B cell (primary cell): ENCODE measurements around the gene NTRK3. TPM values are rescaled to one million over a fixed set of nuclear protein-coding genes. Genes with fewer than 3 reads are reported as not detected.

Experiments
- ATAC-seq: fragments of 200-7000 bp; cut with Tn5 transposase; one replicate; pipeline ENCODE4 v1.10.0; 2021; ENCODE audit warnings: low read depth, mild to moderate bottlenecking, moderate number of reproducible peaks, moderate library complexity
- CTCF ChIA-PET: fragments of 350-600 bp; sonication (Branson Sonifier 250); formaldehyde crosslinking; loops from one replicate; lab custom pipeline; 2021; ENCODE audit warnings: antibody characterized with exemption, inconsistent platforms; lab: Charles Lee
- POLR2A ChIA-PET: fragments of 350-600 bp; sonication (Branson Sonifier 250); formaldehyde crosslinking; loops from one replicate; lab custom pipeline; 2021; ENCODE audit warnings: antibody characterized with exemption; lab: Charles Lee
- DNase-seq: peaks from one replicate; pipeline ENCODE4 v3.0.0; 2013
- H2AFZ ChIP-seq: 2 replicates; pipeline ENCODE4 v1.6.1; 2012; ENCODE audit warnings: mild to moderate bottlenecking, low read depth, low read length; ENCODE audit not compliant: insufficient read depth, poor library complexity, severe bottlenecking
- H3K27ac ChIP-seq, 2 donors: 1 replicate in 1 of 2; 2 replicates in 1 of 2; pipeline ENCODE4 v1.5.1; 2012 to 2013; ENCODE audit warnings: low read length in 2 of 2, mild to moderate bottlenecking in 2 of 2, moderate library complexity in 1 of 2
- H3K27me3 ChIP-seq, 4 experiments: fragments of 200-600 bp in 1 of 4; sonication (generic) in 1 of 4; replicated peaks in 1 of 4; 1 replicate in 2 of 4; 2 replicates in 2 of 4; pipeline versions ENCODE4 v1.6.1 to v1.7.0; 2013 to 2016; ENCODE audit warnings: low read length in 3 of 4, mild to moderate bottlenecking in 2 of 4, mixed read lengths in 1 of 4, moderate library complexity in 1 of 4; ENCODE audit not compliant: insufficient read depth in 4 of 4, control insufficient read depth in 3 of 4; ENCODE audit errors: control extremely low read depth in 1 of 4
- H3K36me3 ChIP-seq, 2 experiments: replicated peaks in 1 of 2; 1 replicate in 1 of 2; 2 replicates in 1 of 2; pipeline versions ENCODE4 v1.6.1 to v1.7.1; 2013; ENCODE audit warnings: low read length in 1 of 2; ENCODE audit not compliant: insufficient read depth in 2 of 2, control insufficient read depth in 1 of 2; ENCODE audit errors: control extremely low read depth in 1 of 2, extremely low read depth in 1 of 2
- H3K4me1 ChIP-seq, 2 donors: fragments of 200-600 bp in 1 of 2; sonication (generic) in 1 of 2; 1 replicate in 1 of 2; 2 replicates in 1 of 2; pipeline versions ENCODE4 v1.5.1 to v1.6.1; 2013 to 2017; ENCODE audit warnings: low read length in 2 of 2; ENCODE audit not compliant: control insufficient read depth in 2 of 2, insufficient read depth in 2 of 2
- H3K4me2 ChIP-seq: replicated peaks from 2 replicates; pipeline ENCODE3; 2012; ENCODE audit warnings: mild to moderate bottlenecking, low read depth, low read length; ENCODE audit not compliant: poor library complexity, severe bottlenecking
- H3K4me3 ChIP-seq, 5 experiments: fragments of 200-600 bp in 1 of 5; sonication (generic) in 1 of 5; 1 replicate in 3 of 5; 2 replicates in 2 of 5; pipeline versions ENCODE4 v1.5.1 to v1.7.0; 2011 to 2016; ENCODE audit warnings: low read length in 4 of 5, mild to moderate bottlenecking in 4 of 5, low read depth in 2 of 5, control low read depth in 1 of 5, moderate library complexity in 1 of 5; ENCODE audit not compliant: insufficient read depth in 1 of 5; ENCODE audit errors: control extremely low read depth in 1 of 5, extremely low read depth in 1 of 5
- H3K79me2 ChIP-seq: fragments of 200-600 bp; sonication (generic); one replicate; pipeline ENCODE4 v1.6.0; 2016; ENCODE audit warnings: low read length; ENCODE audit not compliant: control insufficient read depth, insufficient read depth
- H3K9ac ChIP-seq: fragments of 200-600 bp; sonication (generic); 2 replicates; pipeline ENCODE4 v1.6.1; 2017; ENCODE audit warnings: mild to moderate bottlenecking, low read length, moderate library complexity
- H3K9me3 ChIP-seq, 3 donors: one replicate each; pipeline versions ENCODE4 v1.6.1 to v1.7.1; 2013; ENCODE audit warnings: low read length in 2 of 3; ENCODE audit not compliant: control insufficient read depth in 2 of 3, insufficient read depth in 1 of 3; ENCODE audit errors: control extremely low read depth in 1 of 3
- H4K20me1 ChIP-seq: 2 replicates; pipeline ENCODE4 v1.6.0; 2012; ENCODE audit warnings: mild to moderate bottlenecking, low read length; ENCODE audit not compliant: insufficient read depth, control insufficient read depth, poor library complexity, severe bottlenecking
- H3K27ac Mint-ChIP-seq: one replicate; pipeline ENCODE4 v1.8.0; 2021; ENCODE audit warnings: mixed read lengths
- H3K27me3 Mint-ChIP-seq: one replicate; pipeline ENCODE4 v1.8.0; 2021; ENCODE audit warnings: mixed read lengths
- H3K4me1 Mint-ChIP-seq: one replicate; pipeline ENCODE4 v1.8.0; 2021; ENCODE audit warnings: mixed read lengths
- H3K4me3 Mint-ChIP-seq: one replicate; pipeline ENCODE4 v1.8.0; 2021; ENCODE audit warnings: mixed read lengths
- H3K9me3 Mint-ChIP-seq: one replicate; pipeline ENCODE4 v1.8.0; 2022; ENCODE audit warnings: mixed read lengths; ENCODE audit not compliant: insufficient read depth
- EZH2 ChIP-seq: IDR thresholded peaks from 2 replicates; pipeline ENCODE4 v1.6.1; 2012; ENCODE audit warnings: borderline replicate concordance, low read depth, mild to moderate bottlenecking, moderate library complexity, low read length; ENCODE audit not compliant: insufficient read depth, poor library complexity, severe bottlenecking
- WGBS: methylation state at CpG from one replicate; pipeline ENCODE4 v1.1.5; 2013; ENCODE audit warnings: missing lambda C conversion rate; ENCODE audit not compliant: insufficient coverage; 5-methylcytosine and 5-hydroxymethylcytosine counted together
- intact Hi-C: fragments of 100-400 bp; cut with micrococcal nuclease; formaldehyde crosslinking; loops from one replicate; pipeline ENCODE4 v1.10.0; 2022
- polyA plus RNA-seq: library from polyadenylated mRNA; depleted of rRNA; stranded (reverse); fragments of >200 nt; gene quantifications from 2 replicates; pipeline ENCODE4 v1.2.3, GENCODE V29; 2012
- total RNA-seq, 2 donors: library from RNA; stranded (reverse); fragments of 120-200 nt in 1 of 2; gene quantifications; 1 replicate in 1 of 2; 2 replicates in 1 of 2; pipeline versions ENCODE4 v1.2.3 to v1.2.4, GENCODE V29; 2013 to 2022
- TF ChIP-seq, protein P1 (sequence below): fragments of 200-600 bp; IDR thresholded peaks from one replicate; pipeline ENCODE4 v1.8.0; 2022; ENCODE audit warnings: antibody characterized with exemption, mild to moderate bottlenecking

Gene NTRK3
- total and polyA plus RNA-seq, 2 donors (not counting 1 experiment from before 2014, with no cell fraction given) = not detected

- no peaks in the 10 kb centered on the region for H3K9me3 Mint-ChIP-seq
- ATAC-seq (no peak), DNase-seq (no peak)
- Histone ChIP-seq H4K20me1 (no peaks in the 10 kb centered on the region), H3K4me2 (no peak overlapping the region), H3K9ac (no peak overlapping the region), H3K9me3 (no peaks in the 10 kb centered on the region), H3K27me3 (no peaks in the 10 kb centered on the region), H3K79me2 (no peaks in the 10 kb centered on the region), H3K4me1 (no peaks in the 10 kb centered on the region), H3K4me3 (no peak overlapping the region), H3K27ac (no peak overlapping the region), H3K36me3 (no peaks in the 10 kb centered on the region), H2AFZ (no peak overlapping the region)
- no peak overlapping the region for H3K4me3 Mint-ChIP-seq
- no CpG with 5 or more reads among the region's 8 CpGs for WGBS
- intact Hi-C loops = no loop called here
- no peaks in the 10 kb centered on the region for H3K4me1 Mint-ChIP-seq
- CTCF ChIA-PET = no interaction called here
- POLR2A ChIA-PET = no interaction called here
- no peak overlapping the region for H3K27ac Mint-ChIP-seq
- TF ChIP-seq EZH2 = no peak
- TF ChIP-seq, protein P1, sequence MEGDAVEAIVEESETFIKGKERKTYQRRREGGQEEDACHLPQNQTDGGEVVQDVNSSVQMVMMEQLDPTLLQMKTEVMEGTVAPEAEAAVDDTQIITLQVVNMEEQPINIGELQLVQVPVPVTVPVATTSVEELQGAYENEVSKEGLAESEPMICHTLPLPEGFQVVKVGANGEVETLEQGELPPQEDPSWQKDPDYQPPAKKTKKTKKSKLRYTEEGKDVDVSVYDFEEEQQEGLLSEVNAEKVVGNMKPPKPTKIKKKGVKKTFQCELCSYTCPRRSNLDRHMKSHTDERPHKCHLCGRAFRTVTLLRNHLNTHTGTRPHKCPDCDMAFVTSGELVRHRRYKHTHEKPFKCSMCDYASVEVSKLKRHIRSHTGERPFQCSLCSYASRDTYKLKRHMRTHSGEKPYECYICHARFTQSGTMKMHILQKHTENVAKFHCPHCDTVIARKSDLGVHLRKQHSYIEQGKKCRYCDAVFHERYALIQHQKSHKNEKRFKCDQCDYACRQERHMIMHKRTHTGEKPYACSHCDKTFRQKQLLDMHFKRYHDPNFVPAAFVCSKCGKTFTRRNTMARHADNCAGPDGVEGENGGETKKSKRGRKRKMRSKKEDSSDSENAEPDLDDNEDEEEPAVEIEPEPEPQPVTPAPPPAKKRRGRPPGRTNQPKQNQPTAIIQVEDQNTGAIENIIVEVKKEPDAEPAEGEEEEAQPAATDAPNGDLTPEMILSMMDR = no peak
- no peaks in the 10 kb centered on the region for H3K27me3 Mint-ChIP-seq
Observed at GRCh38 chr15:88013111-88013510, 243.4 kb downstream of the NTRK3 start.

DNA sequence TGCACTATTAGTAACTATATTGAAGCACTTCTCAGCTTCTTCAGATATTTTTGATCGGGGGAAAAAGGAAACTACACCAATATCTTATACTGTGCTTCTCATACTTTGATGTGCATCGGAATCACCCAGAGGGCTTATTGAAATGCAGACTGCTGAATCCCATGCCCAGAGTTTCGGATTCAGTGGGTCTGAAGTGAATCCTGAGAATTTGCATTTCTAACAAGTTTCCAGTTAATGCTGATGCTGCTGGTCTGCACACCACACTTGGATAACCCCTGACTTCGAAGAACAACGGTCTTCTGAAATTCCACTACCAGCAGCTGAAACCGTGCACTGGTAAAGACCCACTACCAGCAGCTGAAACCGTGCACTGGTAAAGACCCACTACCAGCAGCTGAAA is 243.9 kb downstream of the NTRK3 start:
- DNase-seq (no peak), ATAC-seq (no peak)
- Histone ChIP-seq H3K4me3 (no peak overlapping the region), H3K27ac (no peak overlapping the region), H3K36me3 (no peaks in the 10 kb centered on the region), H2AFZ (no peak overlapping the region), H3K9ac (no peak overlapping the region), H3K9me3 (no peaks in the 10 kb centered on the region), H4K20me1 (no peaks in the 10 kb centered on the region), H3K4me1 (no peaks in the 10 kb centered on the region), H3K27me3 (no peaks in the 10 kb centered on the region), H3K79me2 (no peaks in the 10 kb centered on the region), H3K4me2 (no peak overlapping the region)
- Mint-ChIP-seq H3K4me1 (no peaks in the 10 kb centered on the region), H3K4me3 (no peak overlapping the region), H3K9me3 (no peaks in the 10 kb centered on the region), H3K27ac (no peak overlapping the region), H3K27me3 (no peaks in the 10 kb centered on the region)
- ChIA-PET POLR2A (no interaction called here), CTCF (no interaction called here)
- intact Hi-C loops = no loop called here
- 71% methylated on average over 1 of the region's 7 CpGs for WGBS
- TF ChIP-seq, protein P1 = no peak
- no peak for TF ChIP-seq EZH2
